Activated CD4-positive, alpha-beta memory T cell treated with anti-CD3 and anti-CD28 coated beads, Interleukin-2, amount 10 ng/mL, durations not matched to agents 7 days and 5 days (primary cell): ENCODE results near the gene ILF2. TPM values are rescaled to one million over a fixed set of nuclear protein-coding genes. Genes with fewer than 3 reads are reported as not detected.
A peak's percentile ranks its signal among the peaks of the same experiment; 100 is the strongest.
"Not testable (repeated sequence)": the region's sequence is repeated elsewhere in the genome, so short reads cannot be mapped to it uniquely, and the experiment has no call there.

Experiments used
- CTCF ChIA-PET: fragments of 350-600 bp; sonication (Branson Sonifier 250); formaldehyde crosslinking; loops from one replicate; lab custom pipeline; 2021; ENCODE audit warnings: antibody characterized with exemption, inconsistent platforms; lab: Charles Lee
- POLR2A ChIA-PET: fragments of 350-600 bp; sonication (Branson Sonifier 250); formaldehyde crosslinking; loops from one replicate; lab custom pipeline; 2021; ENCODE audit warnings: antibody characterized with exemption; lab: Charles Lee
- DNase-seq: peaks from one replicate; pipeline ENCODE4 v3.0.0-alpha.2; 2020
- H3K27ac Mint-ChIP-seq: one replicate; pipeline ENCODE4 v1.8.0; 2021; ENCODE audit warnings: mild to moderate bottlenecking, mixed read lengths
- H3K27me3 Mint-ChIP-seq: one replicate; pipeline ENCODE4 v1.8.0; 2021; ENCODE audit warnings: mixed read lengths
- H3K36me3 Mint-ChIP-seq: one replicate; pipeline ENCODE4 v1.8.0; 2021; ENCODE audit warnings: low read depth, mixed read lengths
- H3K4me1 Mint-ChIP-seq: one replicate; pipeline ENCODE4 v1.8.0; 2021; ENCODE audit warnings: mixed read lengths
- H3K4me3 Mint-ChIP-seq: one replicate; pipeline ENCODE4 v1.8.0; 2021; ENCODE audit warnings: mild to moderate bottlenecking, mixed read lengths
- H3K9me3 Mint-ChIP-seq: one replicate; pipeline ENCODE4 v1.8.0; 2021; ENCODE audit warnings: mixed read lengths
- total RNA-seq, 2 experiments: library from RNA; stranded (reverse); gene quantifications; one replicate each; pipeline ENCODE4 v1.2.3, GENCODE V29; 2021

The ILF2 gene
- total RNA-seq, 2 experiments from 2014 or later: 166 to 169 TPM

GRCh38 chr1:153640861-153641260 lies 29.9 kb downstream of the ILF2 start:
- Mint-ChIP-seq H3K4me3 (no peak overlapping the region), H3K36me3 (peaks cover 88% of the 10 kb centered on the region), H3K27me3 (no peaks in the 10 kb centered on the region), H3K9me3 (no peaks in the 10 kb centered on the region), H3K4me1 (peaks cover 42% of the 10 kb centered on the region), H3K27ac (no peak overlapping the region)
- ChIA-PET POLR2A (interaction anchor here (0.8 to 2.5 kb wide), 4 partner anchors 8 to 107 kb away, joined by 3 to 16 read pairs (median 6); no protein-coding TSS in a partner anchor), CTCF (no interaction called here)
- no peak for DNase-seq

DNA sequence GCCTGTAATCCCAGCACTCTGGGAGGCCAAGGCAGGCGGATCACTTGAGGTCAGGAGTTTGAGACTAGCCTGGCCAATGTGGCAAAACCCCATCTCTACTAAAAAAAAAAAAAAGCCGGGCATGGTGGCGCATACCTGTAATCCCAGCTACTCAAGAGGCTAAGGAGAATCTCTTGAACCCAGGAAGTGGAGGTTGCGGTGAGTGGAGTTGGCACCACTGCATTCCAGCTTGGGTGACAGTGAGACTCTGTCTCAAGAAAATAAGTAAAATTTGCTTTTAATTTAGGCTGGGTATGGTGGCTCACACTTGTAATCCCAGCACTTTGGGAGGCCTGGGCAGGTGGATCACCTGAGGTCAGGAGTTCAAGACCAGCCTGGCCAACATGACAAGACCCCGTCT lies 30.6 kb downstream of the ILF2 start:
- H3K4me1 Mint-ChIP-seq: peaks cover 39% of the 10 kb centered on the region
- DNase-seq, H3K27me3 Mint-ChIP-seq, H3K27ac Mint-ChIP-seq, CTCF ChIA-PET, H3K4me3 Mint-ChIP-seq, H3K9me3 Mint-ChIP-seq: not testable (repeated sequence)
- POLR2A ChIA-PET: interaction anchor here (0.7 to 2.5 kb wide), 7 partner anchors 9 to 135 kb away, joined by 3 to 16 read pairs (median 3); partner anchors contain the start of genes SLC27A3 and SNAPIN
- H3K36me3 Mint-ChIP-seq: peaks cover 87% of the 10 kb centered on the region

DNA sequence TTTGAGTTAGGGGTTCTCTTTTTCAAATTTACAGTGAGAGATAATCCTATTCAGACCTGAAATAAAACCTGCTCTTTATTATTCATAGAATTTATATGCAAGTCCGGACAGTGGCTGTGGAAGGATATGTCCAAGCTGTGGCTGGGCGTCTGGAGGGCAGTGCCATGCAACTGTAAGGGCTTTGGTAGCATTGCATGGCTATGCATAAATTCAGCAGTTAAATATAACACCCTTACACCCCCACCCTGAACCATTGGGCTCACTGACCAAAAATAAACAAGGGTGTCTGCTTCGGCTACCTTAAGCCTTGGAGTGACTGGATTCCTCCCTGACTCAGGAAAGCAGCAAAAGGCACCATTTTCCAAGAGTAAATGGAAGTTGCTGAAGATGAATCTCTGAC lies 31.5 kb downstream of the ILF2 start:
- H3K27ac Mint-ChIP-seq: no peak overlapping the region
- H3K4me1 Mint-ChIP-seq: peaks cover 44% of the 10 kb centered on the region
- peaks cover 84% of the 10 kb centered on the region for H3K36me3 Mint-ChIP-seq
- H3K27me3 Mint-ChIP-seq: no peaks in the 10 kb centered on the region
- ChIA-PET POLR2A (interaction anchor here (0.8 to 2.5 kb wide), 6 partner anchors 10 to 338 kb away, joined by 3 to 16 read pairs (median 4); partner anchors contain the start of genes JTB, SLC27A3 and SNAPIN), CTCF (no interaction called here)
- DNase-seq: no peak
- no peaks in the 10 kb centered on the region for H3K9me3 Mint-ChIP-seq
- no peak overlapping the region for H3K4me3 Mint-ChIP-seq

DNA sequence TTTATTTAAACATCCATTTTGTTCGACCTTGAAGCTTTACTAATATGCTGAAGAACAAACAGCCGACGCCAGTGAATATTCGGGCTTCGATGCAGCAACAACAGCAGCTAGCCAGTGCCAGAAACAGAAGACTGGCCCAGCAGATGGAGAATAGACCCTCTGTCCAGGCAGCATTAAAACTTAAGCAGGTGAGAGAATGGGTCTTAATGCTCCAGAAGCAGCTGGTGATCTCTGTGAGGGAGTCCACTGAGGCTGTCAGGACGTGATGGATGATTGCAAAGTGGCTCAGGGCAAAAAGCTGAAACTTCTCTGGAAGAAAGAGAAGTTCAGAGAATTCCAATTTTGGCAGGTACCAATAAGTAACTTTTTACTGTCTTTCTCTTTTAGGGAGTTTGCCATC lies 32.5 kb downstream of the ILF2 start:
- H3K4me1 Mint-ChIP-seq: peaks cover 45% of the 10 kb centered on the region
- H3K4me3 Mint-ChIP-seq: no peak overlapping the region
- no peak for DNase-seq
- H3K27me3 Mint-ChIP-seq: no peaks in the 10 kb centered on the region
- no peak overlapping the region for H3K27ac Mint-ChIP-seq
- no peaks in the 10 kb centered on the region for H3K9me3 Mint-ChIP-seq
- CTCF ChIA-PET: interaction anchor here (1.1 kb wide), 1 partner anchor 10 kb away, joined by 5 read pairs; the partner anchor contains the start of genes S100A1 and S100A13
- H3K36me3 Mint-ChIP-seq: peaks cover 81% of the 10 kb centered on the region
- POLR2A ChIA-PET: interaction anchor here (0.9 to 1.9 kb wide), 5 partner anchors 9 to 106 kb away, joined by 3 to 16 read pairs (median 4); partner anchors contain the start of gene ILF2

GRCh38 chr1:153636312-153636711 lies 34.5 kb downstream of the ILF2 start:
- H3K4me3 Mint-ChIP-seq: no peak overlapping the region
- no peak for DNase-seq
- no peaks in the 10 kb centered on the region for H3K27me3 Mint-ChIP-seq
- POLR2A ChIA-PET: interaction anchor here (3.1 kb wide), 1 partner anchor 32 kb away, joined by 29 read pairs; no protein-coding TSS in a partner anchor
- CTCF ChIA-PET: no interaction called here
- peaks cover 62% of the 10 kb centered on the region for H3K36me3 Mint-ChIP-seq
- H3K4me1 Mint-ChIP-seq: peaks cover 52% of the 10 kb centered on the region
- H3K9me3 Mint-ChIP-seq: no peaks in the 10 kb centered on the region
- no peak overlapping the region for H3K27ac Mint-ChIP-seq

GRCh38 chr1:153635872-153636271 lies 34.9 kb downstream of the ILF2 start:
- H3K27me3 Mint-ChIP-seq: no peaks in the 10 kb centered on the region
- H3K4me1 Mint-ChIP-seq: peaks cover 48% of the 10 kb centered on the region
- no peaks in the 10 kb centered on the region for H3K9me3 Mint-ChIP-seq
- H3K4me3 Mint-ChIP-seq: peak overlapping the region; percentile 97
- POLR2A ChIA-PET: interaction anchor here (1.9 to 3.1 kb wide), 8 partner anchors 9 to 287 kb away, joined by 6 to 99 read pairs (median 30); partner anchors contain the start of genes GATAD2B, S100A4, S100A6 and SNAPIN
- H3K36me3 Mint-ChIP-seq: peaks cover 58% of the 10 kb centered on the region
- no peak for DNase-seq
- CTCF ChIA-PET: interaction anchor here (1.6 to 3.6 kb wide), 6 partner anchors 36 to 125 kb away, joined by 5 to 27 read pairs (median 12); no protein-coding TSS in a partner anchor
- peak overlapping the region; percentile 67 for H3K27ac Mint-ChIP-seq

- peaks cover 48% of the 10 kb centered on the region for H3K4me1 Mint-ChIP-seq
- peak within 1 kb of the TSS; percentile 97 for H3K4me3 Mint-ChIP-seq
Measured at GRCh38 chr1:153633754-153634665, 36.8 kb downstream of the ILF2 start, which contains the start of gene CHTOP. TSS of gene CHTOP (plus strand) at chr1:153634066. CDS start at chr1:153636589, 2,523 bp downstream.

DNA sequence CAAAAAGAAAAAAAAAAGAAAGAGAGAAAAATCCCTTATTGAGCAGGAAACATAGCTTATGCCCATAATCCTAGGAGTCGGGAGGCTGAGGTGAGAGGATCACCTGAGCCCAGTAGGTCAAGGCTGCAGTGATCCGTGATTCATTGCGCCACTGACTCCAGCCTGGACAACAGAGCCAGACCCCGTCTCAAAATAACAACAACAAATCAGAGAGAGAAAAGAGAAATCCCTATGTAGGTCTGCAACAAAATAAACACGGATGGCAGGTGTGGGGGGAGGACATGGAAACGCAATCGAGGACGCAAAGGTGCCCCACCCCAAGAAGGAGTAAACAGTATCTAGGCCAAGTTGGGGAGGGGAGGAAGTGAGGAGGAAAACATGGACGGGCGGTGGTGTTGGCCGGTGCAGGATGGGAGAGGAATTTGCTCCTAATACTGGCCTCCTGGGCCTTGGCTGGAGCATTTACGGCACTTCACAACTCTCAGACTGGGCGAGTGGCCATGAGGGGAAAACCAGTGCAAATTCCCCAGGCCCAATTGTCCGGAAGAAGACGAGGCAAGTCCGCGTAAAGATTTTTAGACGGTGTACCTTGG lies 37.5 kb downstream of the ILF2 start:
- no peak for DNase-seq
- peaks cover 48% of the 10 kb centered on the region for H3K4me1 Mint-ChIP-seq
- H3K27me3 Mint-ChIP-seq: no peaks in the 10 kb centered on the region
- ChIA-PET POLR2A (interaction anchor here (0.5 to 3.1 kb wide), 37 partner anchors 11 to 586 kb away, joined by 3 to 99 read pairs (median 7); partner anchors contain the start of genes GATAD2B, ILF2, INTS3 and JTB), CTCF (interaction anchor here (1.1 to 3.6 kb wide), 15 partner anchors 10 to 122 kb away, joined by 3 to 27 read pairs (median 7); partner anchors contain the start of genes S100A4, S100A5, S100A6 and SNAPIN)
- no peaks in the 10 kb centered on the region for H3K9me3 Mint-ChIP-seq
- peak overlapping the region; percentile 97 for H3K4me3 Mint-ChIP-seq
- peaks cover 38% of the 10 kb centered on the region for H3K36me3 Mint-ChIP-seq
- peak overlapping the region; percentile 100 for H3K27ac Mint-ChIP-seq

More at GRCh38 chr1:153633754-153634665, 36.8 kb downstream of the ILF2 start, which contains the start of gene CHTOP:
- CTCF ChIA-PET: interaction anchor here (1.0 to 3.6 kb wide), 17 partner anchors 9 to 329 kb away, joined by 3 to 27 read pairs (median 7); partner anchors contain the start of genes S100A4, S100A5, S100A6 and SLC39A1
- Mint-ChIP-seq H3K27me3 (no peaks in the 10 kb centered on the region), H3K36me3 (peaks cover 44% of the 10 kb centered on the region), H3K27ac (peak within 1 kb of the TSS; percentile 100), H3K9me3 (no peaks in the 10 kb centered on the region)
- peak; percentile 98 for DNase-seq
- POLR2A ChIA-PET: interaction anchor here (0.5 to 3.1 kb wide), 46 partner anchors 10 to 991 kb away, joined by 3 to 99 read pairs (median 5); partner anchors contain the start of genes GATAD2B, ILF2, INTS3 and JTB

GRCh38 chr1:153631047-153632022 lies 39.5 kb downstream of the ILF2 start:
- DNase-seq: no peak
- Mint-ChIP-seq H3K27ac (no peak overlapping the region), H3K27me3 (no peaks in the 10 kb centered on the region), H3K36me3 (peaks cover 22% of the 10 kb centered on the region), H3K4me1 (peaks cover 35% of the 10 kb centered on the region), H3K4me3 (no peak overlapping the region), H3K9me3 (no peaks in the 10 kb centered on the region)
- ChIA-PET POLR2A (interaction anchor here (0.9 to 2.0 kb wide), 2 partner anchors 28 to 40 kb away, joined by 3 to 4 read pairs; no protein-coding TSS in a partner anchor), CTCF (interaction anchor here (0.9 to 1.6 kb wide), 3 partner anchors 11 to 120 kb away, joined by 3 to 7 read pairs (median 6); no protein-coding TSS in a partner anchor)

DNA sequence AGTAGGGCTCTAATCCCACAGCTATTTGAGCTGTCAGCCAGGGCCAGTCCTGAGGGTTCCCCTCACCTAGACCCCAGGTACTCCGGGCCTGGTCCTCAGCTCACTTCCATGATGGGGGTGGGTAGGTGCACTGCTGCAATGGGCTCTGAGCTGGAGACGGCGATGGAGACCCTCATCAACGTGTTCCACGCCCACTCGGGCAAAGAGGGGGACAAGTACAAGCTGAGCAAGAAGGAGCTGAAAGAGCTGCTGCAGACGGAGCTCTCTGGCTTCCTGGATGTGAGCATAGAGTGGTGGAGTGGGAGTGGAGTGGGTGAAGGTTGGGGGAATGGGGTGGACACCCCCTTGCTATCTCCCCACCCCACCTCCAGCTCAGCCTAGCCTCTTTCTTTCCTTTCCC lies 40.4 kb downstream of the ILF2 start:
- Mint-ChIP-seq H3K4me3 (no peak overlapping the region), H3K36me3 (peaks cover 14% of the 10 kb centered on the region), H3K9me3 (no peaks in the 10 kb centered on the region), H3K4me1 (peaks cover 28% of the 10 kb centered on the region), H3K27ac (no peak overlapping the region), H3K27me3 (no peaks in the 10 kb centered on the region)
- ChIA-PET POLR2A (interaction anchor here (2.0 kb wide), 1 partner anchor 29 kb away, joined by 4 read pairs; no protein-coding TSS in a partner anchor), CTCF (interaction anchor here (1.4 to 1.6 kb wide), 2 partner anchors 12 to 119 kb away, joined by 6 to 7 read pairs; no protein-coding TSS in a partner anchor)
- no peak for DNase-seq

DNA sequence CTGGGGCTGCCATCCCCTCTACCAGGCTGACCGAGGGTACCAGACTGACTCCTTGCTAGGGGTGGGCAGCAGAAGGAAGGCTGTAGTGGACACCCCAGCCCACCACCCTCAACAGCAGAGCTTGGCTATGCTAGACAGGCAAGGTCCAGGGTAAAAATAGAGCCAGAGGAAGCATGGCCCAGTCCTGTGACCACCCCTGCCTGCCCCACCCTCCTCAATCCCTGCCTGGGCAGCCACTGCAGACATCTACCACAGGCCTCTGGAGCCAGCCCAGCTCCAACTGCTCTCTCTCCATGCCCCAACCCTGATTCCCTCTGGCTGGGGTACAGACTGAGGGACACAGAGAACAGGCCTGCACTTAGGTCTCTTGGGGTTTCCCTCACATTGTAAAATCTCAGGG lies 40.8 kb downstream of the ILF2 start:
- H3K36me3 Mint-ChIP-seq: peaks cover 11% of the 10 kb centered on the region
- POLR2A ChIA-PET: interaction anchor here (2.0 kb wide), 1 partner anchor 30 kb away, joined by 4 read pairs; no protein-coding TSS in a partner anchor
- H3K27me3 Mint-ChIP-seq: no peaks in the 10 kb centered on the region
- no peak overlapping the region for H3K4me3 Mint-ChIP-seq
- H3K9me3 Mint-ChIP-seq: no peaks in the 10 kb centered on the region
- DNase-seq: no peak
- peaks cover 27% of the 10 kb centered on the region for H3K4me1 Mint-ChIP-seq
- CTCF ChIA-PET: interaction anchor here (1.4 kb wide), 1 partner anchor 119 kb away, joined by 7 read pairs; no protein-coding TSS in a partner anchor
- H3K27ac Mint-ChIP-seq: no peak overlapping the region
